Measurements from ENCODE around the gene TLR4. TPM values are rescaled to one million over a fixed set of nuclear protein-coding genes. Genes with fewer than 3 reads are reported as not detected.

Gene TLR4
- total and polyA plus RNA-seq, 2 of the 4 experiments (the other 2 are of a cell fraction) = under 0.01 TPM; not detected in 1

- no peaks in the 10 kb centered on the region for H3K9me1 ChIP-seq (ENCODE audit: insufficient read depth, low read length)
- no peak overlapping the region for H2AK9ac ChIP-seq (replicated peaks; ENCODE audit: low read depth, low read length, poor library complexity)
- H2BK20ac ChIP-seq (ENCODE audit: low read depth, low read length) = no peak overlapping the region
- H3K14ac ChIP-seq (replicated peaks; ENCODE audit: low read depth, low read length) = no peak overlapping the region
- H3K4ac ChIP-seq (ENCODE audit: low read depth, low read length) = no peak overlapping the region
- TF ChIP-seq FOS (IDR thresholded peaks at IDR 0.05; ENCODE audit: low read depth, low read length) (no peak), MAFK (IDR thresholded peaks at IDR 0.05; ENCODE audit: low read depth, low read length) (no peak), MXI1 (IDR thresholded peaks at IDR 0.05; ENCODE audit: borderline replicate concordance, low read depth, low read length) (no peak), POLR2A (IDR thresholded peaks at IDR 0.05; ENCODE audit: low read depth, low read length) (no peak), CTCF (conservative IDR thresholded peaks at IDR 0.05; ENCODE audit: low read depth, low read length) (no peak), RAD21 (IDR thresholded peaks at IDR 0.05; ENCODE audit: low read length) (no peak), NFE2L2 (IDR thresholded peaks at IDR 0.05; ENCODE audit: low read depth, low read length) (no peak), CEBPB (IDR thresholded peaks at IDR 0.05; ENCODE audit: low read depth, low read length) (no peak), MAZ (IDR thresholded peaks at IDR 0.05; ENCODE audit: borderline replicate concordance, low read depth, low read length) (no peak), SMC3 (IDR thresholded peaks at IDR 0.05; ENCODE audit: low read depth, low read length) (no peak), ELK1 (IDR thresholded peaks at IDR 0.05; ENCODE audit: borderline replicate concordance, low read depth, low read length) (no peak), RCOR1 (IDR thresholded peaks at IDR 0.05; ENCODE audit: insufficient replicate concordance, low read length) (no peak)
- BruUV-seq (replicated peaks) = no TSS peak
- intact Hi-C loops (cut with micrococcal nuclease) = no loop called here
- ATAC-seq (ENCODE audit: low read depth) (no peak), DNase-seq (no peak)
- no peaks in the 10 kb centered on the region for H3K79me1 ChIP-seq (ENCODE audit: low read depth in 1 of 2, low read length in 2 of 2)
- CTCF ChIA-PET = no interaction called here
- H3K27me3 ChIP-seq (ENCODE audit: control insufficient read depth, insufficient read depth, low read length) = no peaks in the 10 kb centered on the region
- no peak overlapping the region for H4K5ac ChIP-seq (ENCODE audit: low read depth, low read length)
- H4K91ac ChIP-seq (ENCODE audit: insufficient read depth, low read depth, low read length) = no peak overlapping the region
- H3K18ac ChIP-seq (ENCODE audit: low read depth, low read length) = no peak overlapping the region
- H3K56ac ChIP-seq (ENCODE audit: extremely low read depth, insufficient read depth, low read length) = no peak overlapping the region
- no peak overlapping the region for H2AK5ac ChIP-seq (ENCODE audit: low read depth, low read length)
- H3K36me3 ChIP-seq (ENCODE audit: control insufficient read depth, insufficient read depth, low read length) = no peaks in the 10 kb centered on the region
- in situ Hi-C loops (cut with MboI; ENCODE audit: low sequenced_read_pairs) = no loop called here
- no peak overlapping the region for H2BK15ac ChIP-seq (ENCODE audit: low read depth, low read length)
- H2BK120ac ChIP-seq (ENCODE audit: low read depth, low read length) = no peak overlapping the region
- dilution Hi-C loops (cut with HindIII; ENCODE audit: low sequenced_read_pairs, unreplicated experiment) = no loop called here
- no peak overlapping the region for H3K4me2 ChIP-seq (ENCODE audit: low read depth, low read length)
- no peak overlapping the region for H3K23ac ChIP-seq (ENCODE audit: low read depth, low read length)
- no peak overlapping the region for H3K27ac ChIP-seq (ENCODE audit: insufficient read depth, low read length)
- no peaks in the 10 kb centered on the region for H4K20me1 ChIP-seq (ENCODE audit: insufficient read depth, low read length)
- POLR2A ChIA-PET (ENCODE audit: unreplicated experiment) = no interaction called here
- peaks cover 13% of the 10 kb centered on the region for H3K9me3 ChIP-seq (ENCODE audit: control insufficient read depth, insufficient read depth, low read length)
- H3K4me1 ChIP-seq (ENCODE audit: control insufficient read depth, insufficient read depth, low read length) = no peaks in the 10 kb centered on the region
- no peak overlapping the region for H2BK5ac ChIP-seq (ENCODE audit: low read depth, low read length, poor library complexity, severe bottlenecking)
- H3K9ac ChIP-seq (ENCODE audit: low read depth, low read length) = no peak overlapping the region
- no peak overlapping the region for H2AFZ ChIP-seq (replicated peaks; ENCODE audit: low read length, poor library complexity)
- H4K8ac ChIP-seq (ENCODE audit: low read depth in 2 of 2, low read length in 2 of 2) = no peak overlapping the region
- no peak overlapping the region for H3K4me3 ChIP-seq (ENCODE audit: insufficient read depth, low read depth, low read length)
Measured at GRCh38 chr9:117718085-117718484, 13.9 kb downstream of the TLR4 start.
